Lower leg skin (tissue), 3 donors: ENCODE data around the gene TXNRD2.

Experiments
- CTCF ChIP-seq, 3 donors: fragments of 450-650 bp; IDR thresholded peaks; one replicate each; pipeline ENCODE4 v1.5.1; 2016; ENCODE audit warnings: antibody characterized with exemption in 3 of 3, mild to moderate bottlenecking in 3 of 3, moderate library complexity in 2 of 3
- POLR2A ChIP-seq, 2 donors: fragments of 450-650 bp; IDR thresholded peaks; one replicate each; pipeline ENCODE4 v1.6.1; 2016 to 2017; ENCODE audit warnings: antibody characterized with exemption in 2 of 2, mild to moderate bottlenecking in 1 of 2, moderate library complexity in 1 of 2

- TF ChIP-seq CTCF (IDR thresholded peaks at IDR 0.05) (no peak), POLR2A (IDR thresholded peaks at IDR 0.05) (no peak)
Observed at GRCh38 chr22:19919701-19920363, 21.8 kb downstream of the TXNRD2 start.
